ENCODE results near the gene COX4I2.
"Not testable (repeated sequence)": the region's sequence is repeated elsewhere in the genome, so short reads cannot be mapped to it uniquely, and the experiment has no call there.

The COX4I2 gene

GRCh38 chr20:31608251-31608945 lies 29.3 kb upstream of the COX4I2 start:
- DNase-seq = peak; percentile 91

GRCh38 chr20:31612271-31612640 lies 25.5 kb upstream of the COX4I2 start:
- not testable (repeated sequence) for DNase-seq

GRCh38 chr20:31615416-31615815 lies 22.3 kb upstream of the COX4I2 start:
- no peak for DNase-seq

GRCh38 chr20:31617432-31618104 lies 20.1 kb upstream of the COX4I2 start:
- DNase-seq = no peak

GRCh38 chr20:31620246-31620645 lies 17.5 kb upstream of the COX4I2 start:
- no peak for DNase-seq

GRCh38 chr20:31623123-31623505 lies 14.6 kb upstream of the COX4I2 start:
- not testable (repeated sequence) for DNase-seq

GRCh38 chr20:31626534-31626933 lies 11.2 kb upstream of the COX4I2 start:
- DNase-seq = not testable (repeated sequence)

- DNase-seq = not testable (repeated sequence)
These were observed 9.7 kb upstream of the COX4I2 start for GRCh38 chr20:31628057-31628456.

- DNase-seq = no peak
These were observed 7.4 kb upstream of the COX4I2 start for GRCh38 chr20:31630187-31630790.

- DNase-seq = no peak
These were observed 5.0 kb upstream of the COX4I2 start for GRCh38 chr20:31632548-31633338.

- DNase-seq = no peak
These were observed 4.3 kb upstream of the COX4I2 start for GRCh38 chr20:31633339-31633914.

GRCh38 chr20:31638317-31638716 lies 605 bp downstream of the COX4I2 start:
- DNase-seq = no peak

GRCh38 chr20:31638816-31639215 lies 1.1 kb downstream of the COX4I2 start:
- DNase-seq = no peak

GRCh38 chr20:31640259-31640658 lies 2.5 kb downstream of the COX4I2 start:
- DNase-seq = no peak

- DNase-seq = no peak
These were observed 3.7 kb downstream of the COX4I2 start for GRCh38 chr20:31641391-31641790.

- no peak for DNase-seq
These were observed 5.1 kb downstream of the COX4I2 start for GRCh38 chr20:31642837-31643236.

GRCh38 chr20:31643522-31643921 lies 5.8 kb downstream of the COX4I2 start:
- DNase-seq = no peak

GRCh38 chr20:31644701-31645100 lies 7.0 kb downstream of the COX4I2 start:
- no peak for DNase-seq

- not testable (repeated sequence) for DNase-seq
These were observed 10.4 kb downstream of the COX4I2 start for GRCh38 chr20:31648104-31648503.

GRCh38 chr20:31652917-31653396 lies 15.2 kb downstream of the COX4I2 start:
- peak; percentile 20 for DNase-seq

- DNase-seq = no peak
These were observed 15.8 kb downstream of the COX4I2 start for GRCh38 chr20:31653561-31653960.

GRCh38 chr20:31654534-31654933 lies 16.8 kb downstream of the COX4I2 start:
- DNase-seq = no peak
